Eye (tissue), 1 donor: ENCODE measurements around the gene ST6GALNAC3.
A peak's percentile ranks its signal among the peaks of the same experiment; 100 is the strongest.
"Not testable (repeated sequence)": the region's sequence is repeated elsewhere in the genome, so short reads cannot be mapped to it uniquely, and the experiment has no call there.

Experiments used
- DNase-seq: peaks from one replicate; pipeline ENCODE4 v3.0.0-alpha.2; 2015

ST6GALNAC3 gene

GRCh38 chr1:76292418-76293184 is 218.1 kb downstream of the ST6GALNAC3 start:
- DNase-seq = no peak

GRCh38 chr1:76293831-76294230 is 219.3 kb downstream of the ST6GALNAC3 start:
- no peak for DNase-seq

- peak; percentile 54 for DNase-seq
Observed at GRCh38 chr1:76294482-76295194, 220.1 kb downstream of the ST6GALNAC3 start.

GRCh38 chr1:76298399-76298798 is 223.9 kb downstream of the ST6GALNAC3 start:
- peak; percentile 28 for DNase-seq

- no peak for DNase-seq
Observed at GRCh38 chr1:76299036-76299435, 224.5 kb downstream of the ST6GALNAC3 start.

GRCh38 chr1:76300556-76300955 is 226.0 kb downstream of the ST6GALNAC3 start:
- DNase-seq = no peak

- DNase-seq = no peak
Observed at GRCh38 chr1:76302711-76303339, 228.3 kb downstream of the ST6GALNAC3 start.

GRCh38 chr1:76303340-76303717 is 228.8 kb downstream of the ST6GALNAC3 start:
- DNase-seq = no peak

- DNase-seq = no peak
Observed at GRCh38 chr1:76313304-76313703, 238.8 kb downstream of the ST6GALNAC3 start.

- DNase-seq = no peak
Observed at GRCh38 chr1:76314730-76315129, 240.2 kb downstream of the ST6GALNAC3 start.

- no peak for DNase-seq
Observed at GRCh38 chr1:76317299-76317900, 242.9 kb downstream of the ST6GALNAC3 start.

- peak; percentile 76 for DNase-seq
Observed at GRCh38 chr1:76330991-76331603, 256.6 kb downstream of the ST6GALNAC3 start.

- DNase-seq = no peak
Observed at GRCh38 chr1:76335882-76336281, 261.3 kb downstream of the ST6GALNAC3 start.

GRCh38 chr1:76336931-76337371 is 262.4 kb downstream of the ST6GALNAC3 start:
- peak; percentile 53 for DNase-seq

- DNase-seq = no peak
Observed at GRCh38 chr1:76337542-76338219, 263.1 kb downstream of the ST6GALNAC3 start.

- no peak for DNase-seq
Observed at GRCh38 chr1:76340056-76340455, 265.5 kb downstream of the ST6GALNAC3 start.

GRCh38 chr1:76341816-76342215 is 267.3 kb downstream of the ST6GALNAC3 start:
- DNase-seq = not testable (repeated sequence)

GRCh38 chr1:76343356-76343755 is 268.8 kb downstream of the ST6GALNAC3 start:
- no peak for DNase-seq

- DNase-seq = no peak
Observed at GRCh38 chr1:76351655-76352054, 277.1 kb downstream of the ST6GALNAC3 start.

- DNase-seq = no peak
Observed at GRCh38 chr1:76352741-76353435, 278.3 kb downstream of the ST6GALNAC3 start.

- no peak for DNase-seq
Observed at GRCh38 chr1:76354236-76354635, 279.7 kb downstream of the ST6GALNAC3 start.

- DNase-seq = no peak
Observed at GRCh38 chr1:76366726-76367125, 292.2 kb downstream of the ST6GALNAC3 start.
